Gastroesophageal sphincter (tissue), 3 donors: ENCODE results near the gene PRAC2.

Experiments used
- POLR2AphosphoS5 ChIP-seq: sonication (generic); formaldehyde crosslinking; IDR thresholded peaks from one replicate; pipeline ENCODE4 v1.6.1; 2017; ENCODE audit warnings: antibody characterized with exemption
- TF ChIP-seq, protein P1 (sequence below), 4 experiments: fragments of 200-600 bp in 2 of 4; fragments of 450-650 bp in 2 of 4; sonication (generic) in 1 of 4; IDR thresholded peaks; one replicate each; pipeline ENCODE4 v1.5.1; 2017 to 2019; ENCODE audit warnings: antibody characterized with exemption in 4 of 4, mild to moderate bottlenecking in 2 of 4, moderate library complexity in 2 of 4

DNA sequence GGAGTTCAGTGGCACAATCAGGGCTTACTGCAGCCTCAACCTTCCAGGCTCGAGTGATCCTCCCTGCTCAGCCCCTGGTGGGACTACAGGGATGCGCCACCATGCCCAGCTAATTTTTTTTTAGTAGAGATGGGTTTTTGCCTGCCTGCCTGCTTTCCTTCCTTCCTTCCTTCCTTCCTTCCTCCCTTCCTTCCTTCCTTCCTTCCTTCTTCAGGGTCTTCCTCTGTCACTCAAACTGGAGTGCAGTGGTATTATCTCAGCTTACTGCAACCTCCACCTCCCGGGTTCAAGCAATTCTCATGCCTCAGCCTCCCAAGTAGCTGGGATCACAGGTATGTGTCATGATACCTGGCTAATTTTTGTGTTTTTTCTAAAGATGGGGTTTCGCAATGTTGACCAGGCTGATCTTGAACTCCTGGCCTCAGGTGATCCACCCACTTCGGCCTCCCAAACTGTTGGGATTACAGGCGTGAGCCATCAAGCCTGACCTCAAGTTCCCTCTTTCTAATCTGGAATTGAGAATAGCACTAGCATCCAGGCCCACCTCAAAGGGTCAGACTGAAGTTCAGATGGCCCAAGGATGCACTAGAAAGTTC, 45.9 kb upstream of the PRAC2 start:
- TF ChIP-seq, protein P1, sequence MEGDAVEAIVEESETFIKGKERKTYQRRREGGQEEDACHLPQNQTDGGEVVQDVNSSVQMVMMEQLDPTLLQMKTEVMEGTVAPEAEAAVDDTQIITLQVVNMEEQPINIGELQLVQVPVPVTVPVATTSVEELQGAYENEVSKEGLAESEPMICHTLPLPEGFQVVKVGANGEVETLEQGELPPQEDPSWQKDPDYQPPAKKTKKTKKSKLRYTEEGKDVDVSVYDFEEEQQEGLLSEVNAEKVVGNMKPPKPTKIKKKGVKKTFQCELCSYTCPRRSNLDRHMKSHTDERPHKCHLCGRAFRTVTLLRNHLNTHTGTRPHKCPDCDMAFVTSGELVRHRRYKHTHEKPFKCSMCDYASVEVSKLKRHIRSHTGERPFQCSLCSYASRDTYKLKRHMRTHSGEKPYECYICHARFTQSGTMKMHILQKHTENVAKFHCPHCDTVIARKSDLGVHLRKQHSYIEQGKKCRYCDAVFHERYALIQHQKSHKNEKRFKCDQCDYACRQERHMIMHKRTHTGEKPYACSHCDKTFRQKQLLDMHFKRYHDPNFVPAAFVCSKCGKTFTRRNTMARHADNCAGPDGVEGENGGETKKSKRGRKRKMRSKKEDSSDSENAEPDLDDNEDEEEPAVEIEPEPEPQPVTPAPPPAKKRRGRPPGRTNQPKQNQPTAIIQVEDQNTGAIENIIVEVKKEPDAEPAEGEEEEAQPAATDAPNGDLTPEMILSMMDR (IDR thresholded peaks at IDR 0.05) = no peak
- TF ChIP-seq POLR2AphosphoS5 = no peak
